PFSK-1 (cell line): ENCODE results near the gene CENPB.

ENCODE experiments used
- FOXP2 ChIP-seq: optimal IDR thresholded peaks from 2 replicates; pipeline ENCODE3; 2011; ENCODE audit warnings: borderline replicate concordance, control low read depth, inconsistent platforms; ENCODE audit not compliant: insufficient read depth; ENCODE audit errors: extremely low read length, extremely low read depth
- POLR2AphosphoS5 ChIP-seq: IDR thresholded peaks from 2 replicates; pipeline ENCODE4 v1.6.1; 2012; ENCODE audit warnings: low read depth, mild to moderate bottlenecking, control low read depth, low read length, moderate library complexity
- SIN3A ChIP-seq: IDR thresholded peaks from 2 replicates; pipeline ENCODE4 v1.6.1; 2012; ENCODE audit warnings: mild to moderate bottlenecking, low read length, moderate library complexity, borderline replicate concordance; ENCODE audit not compliant: insufficient read depth
- TAF1 ChIP-seq: IDR thresholded peaks from 2 replicates; pipeline ENCODE4 v1.6.1; 2012; ENCODE audit warnings: low read length, control low read depth, borderline replicate concordance; ENCODE audit not compliant: insufficient read depth
- TF ChIP-seq, protein P1 (sequence below), 2 experiments: IDR thresholded peaks; 2 replicates each; pipeline versions ENCODE4 v1.6.1 to v1.8.0; 2011 to 2012; ENCODE audit warnings: low read depth in 2 of 2, low read length in 2 of 2, control low read depth in 1 of 2, inconsistent platforms in 1 of 2, mild to moderate bottlenecking in 1 of 2, moderate library complexity in 1 of 2; ENCODE audit not compliant: insufficient read depth in 1 of 2

CENPB gene

DNA sequence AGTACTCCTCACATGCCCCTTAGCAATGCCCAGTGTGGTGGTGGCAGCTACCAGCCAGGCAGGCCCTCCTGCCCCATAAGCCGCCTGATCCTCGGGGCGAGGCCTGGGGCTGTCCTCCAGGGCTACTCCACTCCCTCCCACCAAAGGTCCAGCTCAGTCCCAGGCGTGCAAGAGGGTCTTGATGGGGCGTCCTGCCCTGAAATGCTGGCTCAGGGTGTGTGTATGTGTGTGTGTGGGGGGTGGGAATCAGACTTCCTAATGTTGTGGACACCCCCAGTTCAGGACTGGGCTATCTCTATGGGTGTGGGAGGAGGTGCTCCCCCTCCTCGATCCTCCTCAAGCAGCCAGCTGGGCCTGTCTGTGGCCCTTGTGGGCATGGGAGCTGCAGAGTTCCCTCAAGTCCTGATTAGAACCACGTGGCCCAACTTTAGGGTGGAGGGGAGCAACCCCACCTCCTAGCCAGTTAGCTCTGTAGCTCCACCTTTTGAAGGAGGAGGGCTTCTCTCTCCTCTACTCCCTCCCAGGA lies 46.6 kb downstream of the CENPB start:
- TF ChIP-seq POLR2AphosphoS5 (no peak), SIN3A (no peak), FOXP2 (no peak), TAF1 (no peak)
- TF ChIP-seq, protein P1, sequence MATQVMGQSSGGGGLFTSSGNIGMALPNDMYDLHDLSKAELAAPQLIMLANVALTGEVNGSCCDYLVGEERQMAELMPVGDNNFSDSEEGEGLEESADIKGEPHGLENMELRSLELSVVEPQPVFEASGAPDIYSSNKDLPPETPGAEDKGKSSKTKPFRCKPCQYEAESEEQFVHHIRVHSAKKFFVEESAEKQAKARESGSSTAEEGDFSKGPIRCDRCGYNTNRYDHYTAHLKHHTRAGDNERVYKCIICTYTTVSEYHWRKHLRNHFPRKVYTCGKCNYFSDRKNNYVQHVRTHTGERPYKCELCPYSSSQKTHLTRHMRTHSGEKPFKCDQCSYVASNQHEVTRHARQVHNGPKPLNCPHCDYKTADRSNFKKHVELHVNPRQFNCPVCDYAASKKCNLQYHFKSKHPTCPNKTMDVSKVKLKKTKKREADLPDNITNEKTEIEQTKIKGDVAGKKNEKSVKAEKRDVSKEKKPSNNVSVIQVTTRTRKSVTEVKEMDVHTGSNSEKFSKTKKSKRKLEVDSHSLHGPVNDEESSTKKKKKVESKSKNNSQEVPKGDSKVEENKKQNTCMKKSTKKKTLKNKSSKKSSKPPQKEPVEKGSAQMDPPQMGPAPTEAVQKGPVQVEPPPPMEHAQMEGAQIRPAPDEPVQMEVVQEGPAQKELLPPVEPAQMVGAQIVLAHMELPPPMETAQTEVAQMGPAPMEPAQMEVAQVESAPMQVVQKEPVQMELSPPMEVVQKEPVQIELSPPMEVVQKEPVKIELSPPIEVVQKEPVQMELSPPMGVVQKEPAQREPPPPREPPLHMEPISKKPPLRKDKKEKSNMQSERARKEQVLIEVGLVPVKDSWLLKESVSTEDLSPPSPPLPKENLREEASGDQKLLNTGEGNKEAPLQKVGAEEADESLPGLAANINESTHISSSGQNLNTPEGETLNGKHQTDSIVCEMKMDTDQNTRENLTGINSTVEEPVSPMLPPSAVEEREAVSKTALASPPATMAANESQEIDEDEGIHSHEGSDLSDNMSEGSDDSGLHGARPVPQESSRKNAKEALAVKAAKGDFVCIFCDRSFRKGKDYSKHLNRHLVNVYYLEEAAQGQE (IDR thresholded peaks at IDR 0.05; ENCODE audit: insufficient read depth in 1 of 2, low read depth in 2 of 2, low read length in 2 of 2): no peak

DNA sequence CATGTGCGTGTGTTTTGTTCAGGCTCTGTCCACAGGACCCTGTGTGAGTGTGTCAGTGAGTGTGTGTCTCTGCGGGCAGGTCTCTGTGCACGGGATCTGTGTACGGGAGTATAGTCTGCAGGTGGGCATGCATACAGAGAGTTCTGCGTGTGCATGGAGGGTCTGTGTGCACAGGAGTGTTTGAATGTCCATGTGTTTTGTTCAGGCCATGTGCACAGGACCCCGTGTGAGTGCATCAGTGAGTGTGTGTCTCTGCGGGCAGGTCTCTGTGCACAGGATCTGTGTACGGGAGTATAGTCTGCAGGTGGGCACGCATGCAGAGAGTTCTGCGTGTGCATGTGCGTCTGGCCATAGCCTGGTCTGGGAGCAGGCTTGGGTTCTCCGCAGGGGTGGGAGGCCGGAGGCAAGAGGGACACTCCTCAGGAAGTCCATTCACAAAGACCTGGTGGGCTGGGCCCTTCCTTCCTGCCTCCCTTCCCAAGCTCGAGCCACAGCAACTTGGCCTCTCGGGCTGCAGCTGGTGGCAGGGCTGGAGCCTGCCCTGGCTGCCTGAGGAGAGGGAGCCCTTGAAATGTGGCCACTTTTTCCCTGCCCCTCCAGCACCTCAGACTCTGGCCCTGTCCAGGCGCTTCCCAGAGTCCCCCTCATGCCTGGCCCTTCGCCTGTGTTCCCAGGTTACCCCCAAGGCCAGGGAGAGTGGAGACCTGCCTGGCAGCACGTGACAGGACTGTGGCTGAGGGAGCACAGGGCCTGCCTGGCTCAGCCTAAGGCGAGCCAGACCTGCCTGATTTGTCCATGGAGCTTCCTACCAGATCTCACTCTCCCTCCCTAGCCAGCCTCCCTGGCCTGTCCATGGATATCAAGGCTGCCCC lies 47.2 kb downstream of the CENPB start:
- TF ChIP-seq TAF1 (peak; percentile 72; the same call in 1 of the 2 replicates), SIN3A (no peak), FOXP2 (peak; percentile 80), POLR2AphosphoS5 (peak; percentile 89)
- TF ChIP-seq, protein P1 (IDR thresholded peaks at IDR 0.05; ENCODE audit: insufficient read depth in 1 of 2, low read depth in 2 of 2, low read length in 2 of 2): no peak

DNA sequence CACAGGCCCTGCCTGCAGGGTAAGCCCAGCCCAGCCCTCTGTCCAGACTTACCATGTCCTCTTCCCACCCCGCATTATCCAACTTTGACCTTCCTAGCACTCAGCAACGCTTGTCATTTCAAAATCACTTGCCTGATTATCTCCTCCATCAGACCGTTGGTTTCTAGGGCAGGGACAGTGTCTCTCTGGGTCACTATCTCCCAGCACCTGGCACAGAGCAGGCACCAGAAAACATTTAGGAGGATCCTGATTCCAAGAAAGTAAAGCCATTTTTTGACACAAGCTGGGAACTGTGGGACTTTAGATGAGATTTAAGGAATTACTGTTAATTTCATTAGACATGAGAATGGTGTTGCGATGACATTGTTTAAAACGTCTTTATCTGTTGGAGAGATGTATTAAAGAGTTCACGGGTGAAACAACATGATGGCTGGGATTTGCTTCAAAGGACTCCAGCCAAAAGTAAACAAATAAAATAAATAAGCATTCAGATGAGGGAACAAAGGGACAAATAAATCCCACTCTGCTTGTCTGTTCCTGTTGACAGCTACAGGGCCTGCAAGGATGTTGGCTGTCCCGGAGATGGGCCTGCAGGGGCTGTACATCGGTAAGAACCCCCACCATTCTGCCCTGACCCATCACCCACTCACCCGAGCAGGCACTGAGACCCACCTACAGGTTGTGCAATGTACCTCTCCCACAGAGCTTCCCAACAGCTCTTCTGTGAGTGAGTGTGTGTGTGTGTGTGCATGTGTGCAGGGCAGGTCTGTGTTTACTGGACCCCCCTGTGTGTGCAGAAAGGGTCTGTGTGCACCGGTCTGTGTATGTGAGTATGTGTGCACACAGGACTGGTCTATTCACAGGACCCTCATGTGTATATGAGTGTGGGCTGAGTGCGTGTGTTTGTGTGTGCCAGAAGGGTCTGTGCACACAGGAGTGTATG lies 48.2 kb downstream of the CENPB start:
- TF ChIP-seq POLR2AphosphoS5: no peak
- peak; percentile 30 for TF ChIP-seq FOXP2

DNA sequence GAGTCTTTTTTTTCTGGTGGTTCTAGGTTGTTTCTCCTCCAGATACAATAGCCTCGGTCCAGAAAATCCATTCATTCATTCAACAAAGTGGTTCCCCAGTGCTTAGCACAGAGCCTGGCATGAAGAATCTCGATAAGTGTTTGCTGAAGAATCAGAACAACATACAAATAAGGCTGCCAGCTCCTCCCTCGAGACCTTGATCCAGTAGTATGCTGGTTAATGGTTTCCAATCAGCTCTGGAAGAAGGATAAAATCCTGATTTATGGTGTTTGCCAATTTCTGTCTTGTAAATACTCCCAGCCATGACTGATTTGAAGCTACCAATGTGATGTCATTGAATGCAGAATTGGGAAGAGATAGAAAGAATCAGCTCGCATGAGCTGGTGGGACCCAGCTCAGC lies 50.8 kb downstream of the CENPB start:
- TF ChIP-seq POLR2AphosphoS5: no peak
- no peak for TF ChIP-seq TAF1
- TF ChIP-seq SIN3A: no peak
- TF ChIP-seq FOXP2: no peak
- TF ChIP-seq, protein P1 (IDR thresholded peaks at IDR 0.05; ENCODE audit: insufficient read depth in 1 of 2, low read depth in 2 of 2, low read length in 2 of 2): no peak
